ENCODE data around the gene KCNQ1.

GRCh38 chr11:2656859-2657258 is 212.1 kb downstream of the KCNQ1 start:
- TF ChIP-seq CTCF (IDR thresholded peaks at IDR 0.05), result no peak
- no peak for TF ChIP-seq EZH2 (IDR thresholded peaks at IDR 0.05; ENCODE audit: borderline replicate concordance, insufficient read depth, low read depth, low read length, poor library complexity, severe bottlenecking)

All from B cell (primary cell).